IMR-90 (cell line): ENCODE results near the gene PCNP. TPM values are rescaled to one million over a fixed set of nuclear protein-coding genes. Genes with fewer than 3 reads are reported as not detected.

Source experiments
- ATAC-seq: fragments of 200-7000 bp; cut with Tn5 transposase; 2 replicates; pipeline ENCODE4 v1.9.1; 2020; ENCODE audit warnings: low read depth, mild to moderate bottlenecking, moderate library complexity
- BruUV-seq: library from RNA; stranded (reverse); fragments of 400-500 nt; replicated peaks from 2 replicates; lab custom pipeline; 2021; lab: Mats Ljungman, UMichigan
- CTCF ChIA-PET: fragments of 300-600 bp; formaldehyde crosslinking; extraction: SDS; loops from one replicate; lab custom pipeline; 2021; ENCODE audit warnings: antibody characterized with exemption; lab: Yijun Ruan, JAX
- POLR2A ChIA-PET: fragments of 300-600 bp; sonication (Branson Sonifier 250); formaldehyde crosslinking; loops from one replicate; lab custom pipeline; 2022; ENCODE audit warnings: antibody characterized with exemption; ENCODE audit not compliant: unreplicated experiment; lab: Charles Lee
- DNase-seq: peaks from one replicate; pipeline ENCODE4 v3.0.0; 2013
- H2AFZ ChIP-seq: replicated peaks from 2 replicates; pipeline ENCODE3; 2013; ENCODE audit warnings: low read length, mild to moderate bottlenecking; ENCODE audit not compliant: poor library complexity
- H2AK5ac ChIP-seq: 2 replicates; pipeline ENCODE4 v1.6.1; 2013; ENCODE audit warnings: low read depth, low read length, inconsistent platforms
- H2AK9ac ChIP-seq: replicated peaks from 2 replicates; pipeline ENCODE3; 2013; ENCODE audit warnings: mild to moderate bottlenecking, low read depth, low read length, moderate library complexity; ENCODE audit not compliant: poor library complexity
- H2BK120ac ChIP-seq: 2 replicates; pipeline ENCODE4 v1.6.1; 2013; ENCODE audit warnings: low read depth, low read length, inconsistent platforms
- H2BK15ac ChIP-seq: 3 replicates; pipeline ENCODE4 v1.6.1; 2013; ENCODE audit warnings: low read depth, low read length, inconsistent platforms
- H2BK20ac ChIP-seq: 2 replicates; pipeline ENCODE4 v1.6.1; 2013; ENCODE audit warnings: low read depth, mild to moderate bottlenecking, inconsistent platforms, low read length, moderate library complexity
- H2BK5ac ChIP-seq: 2 replicates; pipeline ENCODE4 v1.6.1; 2013; ENCODE audit warnings: mild to moderate bottlenecking, low read depth, low read length, inconsistent platforms; ENCODE audit not compliant: poor library complexity, severe bottlenecking
- H3K14ac ChIP-seq: replicated peaks from 2 replicates; pipeline ENCODE4 v1.6.1; 2013; ENCODE audit warnings: low read depth, low read length, inconsistent platforms
- H3K18ac ChIP-seq: 2 replicates; pipeline ENCODE4 v1.6.1; 2013; ENCODE audit warnings: low read depth, low read length, control low read depth
- H3K23ac ChIP-seq: 2 replicates; pipeline ENCODE4 v1.6.1; 2013; ENCODE audit warnings: low read depth, low read length, inconsistent platforms
- H3K27ac ChIP-seq: 2 replicates; pipeline ENCODE4 v1.5.1; 2013; ENCODE audit warnings: mild to moderate bottlenecking, control low read depth, low read length; ENCODE audit not compliant: insufficient read depth
- H3K27me3 ChIP-seq: 2 replicates; pipeline ENCODE4 v1.6.1; 2013; ENCODE audit warnings: low read length; ENCODE audit not compliant: control insufficient read depth, insufficient read depth
- H3K36me3 ChIP-seq: 2 replicates; pipeline ENCODE4 v1.6.1; 2013; ENCODE audit warnings: low read length, mixed read lengths; ENCODE audit not compliant: control insufficient read depth, insufficient read depth
- H3K4ac ChIP-seq: 2 replicates; pipeline ENCODE4 v1.6.1; 2013; ENCODE audit warnings: low read depth, low read length, inconsistent platforms
- H3K4me1 ChIP-seq: 2 replicates; pipeline ENCODE4 v1.6.1; 2013; ENCODE audit warnings: low read length, mixed read lengths; ENCODE audit not compliant: control insufficient read depth, insufficient read depth
- H3K4me2 ChIP-seq: 2 replicates; pipeline ENCODE4 v1.6.1; 2013; ENCODE audit warnings: low read depth, mild to moderate bottlenecking, control low read depth, low read length, moderate library complexity
- H3K4me3 ChIP-seq: 2 replicates; pipeline ENCODE4 v1.5.1; 2013; ENCODE audit warnings: low read depth, mild to moderate bottlenecking, control low read depth, low read length, moderate library complexity; ENCODE audit not compliant: insufficient read depth
- H3K56ac ChIP-seq: 2 replicates; pipeline ENCODE4 v1.6.1; 2013; ENCODE audit warnings: low read length, inconsistent platforms; ENCODE audit not compliant: insufficient read depth; ENCODE audit errors: extremely low read depth
- H3K79me1 ChIP-seq, 2 experiments: 2 replicates each; pipeline ENCODE4 v1.6.1; 2013; ENCODE audit warnings: low read length in 2 of 2, inconsistent platforms in 1 of 2, low read depth in 1 of 2
- H3K9ac ChIP-seq: 2 replicates; pipeline ENCODE4 v1.6.1; 2013; ENCODE audit warnings: low read depth, low read length, control low read depth
- H3K9me1 ChIP-seq: 2 replicates; pipeline ENCODE4 v1.6.1; 2013; ENCODE audit warnings: low read length, inconsistent platforms; ENCODE audit not compliant: insufficient read depth
- H3K9me3 ChIP-seq: 2 replicates; pipeline ENCODE4 v1.6.1; 2013; ENCODE audit warnings: low read length; ENCODE audit not compliant: control insufficient read depth, insufficient read depth
- H4K20me1 ChIP-seq: 2 replicates; pipeline ENCODE4 v1.6.1; 2013; ENCODE audit warnings: low read length, inconsistent platforms; ENCODE audit not compliant: insufficient read depth
- H4K5ac ChIP-seq: 2 replicates; pipeline ENCODE4 v1.6.1; 2013; ENCODE audit warnings: mild to moderate bottlenecking, low read depth, low read length, control low read depth
- H4K8ac ChIP-seq, 2 experiments: 2 replicates each; pipeline ENCODE4 v1.6.1; 2013; ENCODE audit warnings: low read depth in 2 of 2, low read length in 2 of 2, control low read depth in 1 of 2, inconsistent platforms in 1 of 2
- H4K91ac ChIP-seq: 2 replicates; pipeline ENCODE4 v1.6.1; 2013; ENCODE audit warnings: low read depth, low read length, inconsistent platforms; ENCODE audit not compliant: insufficient read depth
- BHLHE40 ChIP-seq: fragments of 150-350 bp; IDR thresholded peaks from 2 replicates; pipeline ENCODE4 v1.6.1; 2016; ENCODE audit warnings: mild to moderate bottlenecking, low read depth, low read length
- CEBPB ChIP-seq: IDR thresholded peaks from 2 replicates; pipeline ENCODE4 v1.6.1; 2012; ENCODE audit warnings: low read depth, low read length, improper control_type of control experiment
- CHD1 ChIP-seq: IDR thresholded peaks from 2 replicates; pipeline ENCODE4 v1.6.1; 2012; ENCODE audit warnings: low read depth, low read length, improper control_type of control experiment
- CTCF ChIP-seq: conservative IDR thresholded peaks from 2 replicates; pipeline ENCODE4 v1.5.1; 2012; ENCODE audit warnings: mild to moderate bottlenecking, low read depth, low read length, improper control_type of control experiment
- ELK1 ChIP-seq: fragments of 150-350 bp; IDR thresholded peaks from 2 replicates; pipeline ENCODE4 v1.6.1; 2016; ENCODE audit warnings: low read depth, mild to moderate bottlenecking, low read length, moderate library complexity, borderline replicate concordance
- FOS ChIP-seq: fragments of 150-350 bp; IDR thresholded peaks from 2 replicates; pipeline ENCODE4 v1.6.1; 2016; ENCODE audit warnings: low read depth, low read length
- MAFK ChIP-seq: IDR thresholded peaks from 2 replicates; pipeline ENCODE4 v1.6.1; 2012; ENCODE audit warnings: low read depth, low read length, improper control_type of control experiment
- MAZ ChIP-seq: IDR thresholded peaks from 2 replicates; pipeline ENCODE4 v1.6.1; 2012; ENCODE audit warnings: low read depth, mild to moderate bottlenecking, low read length, improper control_type of control experiment, moderate library complexity, borderline replicate concordance
- MXI1 ChIP-seq: IDR thresholded peaks from 2 replicates; pipeline ENCODE4 v1.6.1; 2012; ENCODE audit warnings: low read depth, mild to moderate bottlenecking, low read length, moderate library complexity, borderline replicate concordance
- POLR2A ChIP-seq: IDR thresholded peaks from 2 replicates; pipeline ENCODE4 v1.6.1; 2012; ENCODE audit warnings: mild to moderate bottlenecking, low read depth, low read length
- RAD21 ChIP-seq: IDR thresholded peaks from 2 replicates; pipeline ENCODE4 v1.6.1; 2012; ENCODE audit warnings: low read length, improper control_type of control experiment
- RCOR1 ChIP-seq: IDR thresholded peaks from 2 replicates; pipeline ENCODE4 v1.6.1; 2012; ENCODE audit warnings: mild to moderate bottlenecking, low read length, improper control_type of control experiment; ENCODE audit not compliant: insufficient replicate concordance
- SMC3 ChIP-seq: fragments of 150-350 bp; IDR thresholded peaks from 2 replicates; pipeline ENCODE4 v1.6.1; 2016; ENCODE audit warnings: low read depth, mild to moderate bottlenecking, antibody characterized with exemption, low read length, moderate library complexity
- USF2 ChIP-seq: fragments of 150-350 bp; IDR thresholded peaks from 2 replicates; pipeline ENCODE4 v1.6.1; 2017; ENCODE audit warnings: mild to moderate bottlenecking, antibody characterized with exemption, low read length, low read depth
- WGBS, 2 experiments: methylation state at CpG; one replicate each; pipeline versions ENCODE4 v1.1.5 to v1.1.7; 2013; ENCODE audit warnings: missing lambda C conversion rate in 2 of 2; ENCODE audit not compliant: insufficient read length in 1 of 2; ENCODE audit errors: extremely low coverage in 2 of 2; 5-methylcytosine and 5-hydroxymethylcytosine counted together
- dilution Hi-C: fragments of 300-500 bp; cut with HindIII; formaldehyde crosslinking; loops from one replicate; pipeline ENCODE4 v1.14.3; 2018; ENCODE audit warnings: low sequenced_read_pairs; ENCODE audit not compliant: unreplicated experiment
- in situ Hi-C: fragments of 300-500 bp; cut with MboI; formaldehyde crosslinking; loops from 3 replicates; pipeline ENCODE4 v1.14.3; 2019; ENCODE audit warnings: low sequenced_read_pairs, inconsistent platforms, mixed read lengths
- intact Hi-C: fragments of 100-400 bp; cut with micrococcal nuclease; formaldehyde crosslinking; loops from 2 replicates; pipeline ENCODE4 v1.10.0; 2022
- polyA plus RNA-seq, 3 experiments: library from polyadenylated mRNA; depleted of rRNA; stranded (reverse); fragments of >200 nt; gene quantifications; 2 replicates each; pipeline ENCODE4 v1.2.3, GENCODE V29; 2012; ENCODE audit warnings: low replicate concordance in 1 of 3
- total RNA-seq: library from RNA; depleted of rRNA; stranded (reverse); fragments of >200 nt; gene quantifications from 2 replicates; pipeline ENCODE4 v1.2.3, GENCODE V29; 2012

PCNP gene
- total and polyA plus RNA-seq, 2 of the 4 experiments (the other 2 are of a cell fraction): 34.6 to 53.2 TPM

GRCh38 chr3:101549473-101549872 lies 24.5 kb upstream of the PCNP start:
- Histone ChIP-seq H2BK120ac (no peak overlapping the region), H2BK20ac (no peak overlapping the region), H4K8ac (no peak overlapping the region), H4K91ac (no peak overlapping the region), H3K9me3 (no peaks in the 10 kb centered on the region), H3K56ac (no peak overlapping the region), H3K9me1 (no peaks in the 10 kb centered on the region), H4K20me1 (no peaks in the 10 kb centered on the region), H2AK5ac (no peak overlapping the region), H3K9ac (no peak overlapping the region), H3K14ac (no peak overlapping the region), H2AK9ac (no peak overlapping the region), H3K27me3 (peaks cover 2% of the 10 kb centered on the region; the same call in 1 of the 2 replicates), H3K4me3 (no peak overlapping the region), H3K18ac (no peak overlapping the region), H2BK5ac (no peak overlapping the region), H3K23ac (no peak overlapping the region), H3K27ac (no peak overlapping the region), H4K5ac (no peak overlapping the region), H3K79me1 (no peaks in the 10 kb centered on the region), H3K4me1 (no peaks in the 10 kb centered on the region), H3K4ac (no peak overlapping the region), H2AFZ (no peak overlapping the region), H3K36me3 (no peaks in the 10 kb centered on the region), H3K4me2 (no peak overlapping the region), H2BK15ac (no peak overlapping the region)
- no CpG with 5 or more reads among the region's 1 CpG for WGBS, 2 experiments
- POLR2A ChIA-PET: no interaction called here
- no peak for TF ChIP-seq USF2
- no peak for TF ChIP-seq CEBPB
- no peak for TF ChIP-seq RAD21
- TF ChIP-seq MXI1: no peak
- TF ChIP-seq CTCF: no peak
- no peak for TF ChIP-seq CHD1
- no peak for TF ChIP-seq FOS
- TF ChIP-seq RCOR1: no peak
- no peak for TF ChIP-seq ELK1
- no peak for TF ChIP-seq MAFK
- TF ChIP-seq MAZ: no peak
- TF ChIP-seq BHLHE40: no peak
- no peak for TF ChIP-seq POLR2A
- TF ChIP-seq SMC3: no peak
- in situ Hi-C loops: no loop called here
- intact Hi-C loops: no loop called here
- CTCF ChIA-PET: no interaction called here
- dilution Hi-C loops: no loop called here
- ATAC-seq: no peak
- no TSS peak for BruUV-seq
- no peak for DNase-seq
